ENCODE data around the gene RALGAPA1.

DNA sequence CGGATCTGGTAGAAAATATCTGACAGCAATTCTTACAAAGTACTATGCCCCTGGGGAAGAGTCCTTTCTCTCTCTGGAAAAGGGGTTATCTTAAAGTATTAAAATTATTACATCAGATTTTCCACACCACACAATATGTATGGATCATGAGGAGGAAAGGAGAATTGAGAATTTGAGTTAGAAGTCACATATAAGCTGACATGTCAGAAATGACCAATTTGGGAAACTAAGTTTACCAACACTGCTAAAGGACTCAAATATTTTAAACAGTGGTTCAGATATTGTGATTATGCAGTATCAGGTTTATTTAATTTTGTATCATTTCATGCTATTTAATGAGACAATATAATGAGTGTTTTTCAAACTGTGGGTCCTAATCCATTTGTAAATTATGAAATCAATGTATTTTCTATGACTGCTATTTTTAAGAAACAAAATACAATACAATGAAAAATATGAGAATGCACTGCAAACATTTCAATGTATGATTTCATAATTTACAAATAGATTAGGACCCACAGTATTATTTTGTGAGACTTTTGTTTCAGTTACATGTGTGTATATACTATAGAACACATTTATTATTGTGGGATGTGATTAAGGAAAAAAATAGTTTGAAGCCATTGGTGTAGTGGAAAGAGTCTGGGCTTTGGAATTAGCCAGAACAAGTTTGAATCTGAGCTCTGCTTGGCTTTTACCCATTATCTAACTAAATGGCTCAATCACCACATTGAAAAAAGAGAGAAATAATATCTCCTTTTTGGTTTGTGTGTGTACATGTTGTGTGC is 276.9 kb downstream of the RALGAPA1 start:
- no peak for TF ChIP-seq CTCF (IDR thresholded peaks at IDR 0.05; ENCODE audit: low read depth, low read length)
- no peak for TF ChIP-seq EZH2phosphoT487 (IDR thresholded peaks at IDR 0.05; ENCODE audit: low read depth)
